ENCODE measurements around the gene ZNF638.

Gene ZNF638

GRCh38 chr2:71303849-71304248, 27.7 kb upstream of the ZNF638 start:
- no peaks in the 10 kb centered on the region for H3F3A ChIP-seq (ENCODE audit: insufficient read depth)
- H3K36me3 ChIP-seq (ENCODE audit: low read length), result no peaks in the 10 kb centered on the region
- H3K4me2 ChIP-seq (ENCODE audit: low read depth, low read length, poor library complexity, severe bottlenecking), result no peak overlapping the region
- no peaks in the 10 kb centered on the region for H4K20me1 ChIP-seq (ENCODE audit: low read depth, low read length)
- no peaks in the 10 kb centered on the region for H3K9me2 ChIP-seq (replicated peaks; ENCODE audit: insufficient read depth, low read length)
- H2AFZ ChIP-seq (ENCODE audit: low read depth, low read length, severe bottlenecking), result no peak overlapping the region
- TF ChIP-seq EZH2phosphoT487 (conservative IDR thresholded peaks at IDR 0.05; ENCODE audit: low read length) (no peak), CTCF (IDR thresholded peaks at IDR 0.05; ENCODE audit: insufficient read depth, low read length, poor library complexity, severe bottlenecking) (no peak)
- no peaks in the 10 kb centered on the region for H3K27me3 ChIP-seq (ENCODE audit: low read length)
- no peak overlapping the region for H3K27ac ChIP-seq (ENCODE audit: low read depth, low read length)
- no peaks in the 10 kb centered on the region for H3K9me3 ChIP-seq (ENCODE audit: insufficient read depth, low read length)
- no peaks in the 10 kb centered on the region for H3K79me2 ChIP-seq (ENCODE audit: insufficient read depth, low read length)
- no peak overlapping the region for H3K4me3 ChIP-seq (ENCODE audit: insufficient read depth, low read length, poor library complexity, severe bottlenecking)
- no peak overlapping the region for H3K9ac ChIP-seq (ENCODE audit: low read length)

- no peak overlapping the region for H3K4me2 ChIP-seq (ENCODE audit: low read depth, low read length, poor library complexity, severe bottlenecking)
Observed at GRCh38 chr2:71306762-71307161, 24.8 kb upstream of the ZNF638 start.

GRCh38 chr2:71313016-71313766, 18.4 kb upstream of the ZNF638 start:
- Histone ChIP-seq H2AFZ (ENCODE audit: low read depth, low read length, severe bottlenecking) (no peak overlapping the region), H4K20me1 (ENCODE audit: low read depth, low read length) (no peaks in the 10 kb centered on the region), H3K9me3 (ENCODE audit: insufficient read depth, low read length) (peaks cover 4% of the 10 kb centered on the region; the same call in 1 of the 2 replicates), H3K27ac (ENCODE audit: low read depth, low read length) (no peak overlapping the region), H3K9me2 (replicated peaks; ENCODE audit: insufficient read depth, low read length) (0 out of 2 replicates have a peak, but pooled peaks cover 4% of the 10 kb centered on the region), H3K79me2 (ENCODE audit: insufficient read depth, low read length) (no peaks in the 10 kb centered on the region), H3F3A (ENCODE audit: insufficient read depth) (no peaks in the 10 kb centered on the region), H3K9ac (ENCODE audit: low read length) (no peak overlapping the region), H3K4me3 (ENCODE audit: insufficient read depth, low read length, poor library complexity, severe bottlenecking) (no peak overlapping the region), H3K36me3 (ENCODE audit: low read length) (no peaks in the 10 kb centered on the region), H3K4me2 (ENCODE audit: low read depth, low read length, poor library complexity, severe bottlenecking) (no peak overlapping the region), H3K27me3 (ENCODE audit: low read length) (no peaks in the 10 kb centered on the region)
- TF ChIP-seq EZH2phosphoT487 (conservative IDR thresholded peaks at IDR 0.05; ENCODE audit: low read length) (no peak), CTCF (IDR thresholded peaks at IDR 0.05; ENCODE audit: insufficient read depth, low read length, poor library complexity, severe bottlenecking) (no peak)

More at GRCh38 chr2:71306762-71307161, 24.8 kb upstream of the ZNF638 start:
- no peak overlapping the region for H2AFZ ChIP-seq (ENCODE audit: low read depth, low read length, severe bottlenecking)
- TF ChIP-seq EZH2phosphoT487 (conservative IDR thresholded peaks at IDR 0.05; ENCODE audit: low read length) (no peak), CTCF (IDR thresholded peaks at IDR 0.05; ENCODE audit: insufficient read depth, low read length, poor library complexity, severe bottlenecking) (no peak)
- no peaks in the 10 kb centered on the region for H3K9me3 ChIP-seq (ENCODE audit: insufficient read depth, low read length)
- H3F3A ChIP-seq (ENCODE audit: insufficient read depth), result no peaks in the 10 kb centered on the region
- no peaks in the 10 kb centered on the region for H3K9me2 ChIP-seq (replicated peaks; ENCODE audit: insufficient read depth, low read length)
- H3K79me2 ChIP-seq (ENCODE audit: insufficient read depth, low read length), result no peaks in the 10 kb centered on the region
- no peaks in the 10 kb centered on the region for H3K27me3 ChIP-seq (ENCODE audit: low read length)
- H3K36me3 ChIP-seq (ENCODE audit: low read length), result no peaks in the 10 kb centered on the region
- H4K20me1 ChIP-seq (ENCODE audit: low read depth, low read length), result no peaks in the 10 kb centered on the region
- no peak overlapping the region for H3K4me3 ChIP-seq (ENCODE audit: insufficient read depth, low read length, poor library complexity, severe bottlenecking)
- H3K27ac ChIP-seq (ENCODE audit: low read depth, low read length), result no peak overlapping the region
- H3K9ac ChIP-seq (ENCODE audit: low read length), result no peak overlapping the region
